ENCODE data around the gene UCP1.

- TF ChIP-seq EZH2 (IDR thresholded peaks at IDR 0.05) (no peak), POLR2AphosphoS5 (IDR thresholded peaks at IDR 0.05; ENCODE audit: borderline replicate concordance, low read depth, low read length) (peak; percentile 90), FOXP2 (optimal IDR thresholded peaks at IDR 0.05; ENCODE audit: control extremely low read depth, extremely low read length, insufficient read depth) (peak; percentile 39)
These were observed 44.7 kb downstream of the UCP1 start, which contains the start of gene ELMOD2 for GRCh38 chr4:140523857-140524742.
